Measurements from ENCODE around the gene ADD2.

DNA sequence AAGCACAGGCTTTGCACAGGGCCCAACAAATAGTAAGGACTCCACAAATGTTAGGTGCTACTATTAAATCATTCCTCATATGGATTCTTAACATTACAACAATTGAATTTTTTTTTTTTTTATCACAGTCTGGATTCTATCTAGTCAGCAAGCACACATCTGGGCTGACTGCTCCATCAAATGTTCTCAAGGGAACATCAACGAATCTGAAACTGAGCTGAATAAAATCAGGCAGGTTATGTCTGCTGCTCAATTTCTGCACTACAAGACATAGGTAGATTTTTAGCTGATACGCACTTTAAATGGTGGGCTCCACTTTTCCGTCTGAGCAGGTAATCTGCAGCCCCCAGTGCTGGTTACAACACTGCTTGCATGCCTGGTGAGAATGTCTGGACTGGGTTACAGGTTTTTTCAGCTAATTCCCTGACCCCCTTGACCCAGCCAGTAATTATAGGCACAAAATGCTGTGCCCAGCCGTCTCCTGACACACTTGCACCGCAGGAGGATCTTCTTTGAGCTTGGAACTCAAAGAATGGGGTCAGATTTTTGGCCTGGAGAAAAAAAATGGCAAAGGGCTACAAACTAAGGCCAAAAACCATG lies 44.6 kb downstream of the ADD2 start:
- TF ChIP-seq TAF1 (conservative IDR thresholded peaks at IDR 0.05) = no peak
- no peak for TF ChIP-seq RAD21 (IDR thresholded peaks at IDR 0.05)

Data from liver (tissue), 2 donors.